Motor neuron (in vitro differentiated cells): ENCODE measurements around the gene TNIK. TPM values are rescaled to one million over a fixed set of nuclear protein-coding genes. Genes with fewer than 3 reads are reported as not detected.

Source experiments
- ATAC-seq, 8 experiments: fragments of 200-7000 bp; cut with Tn5 transposase; replicated peaks in 6 of 8; 2 replicates each; pipeline ENCODE4 v1.8.0; 2021; ENCODE audit warnings: mild to moderate bottlenecking in 8 of 8, moderate library complexity in 8 of 8
- H3K27ac ChIP-seq, 2 donors: fragments of 250-450 bp; sonication (Bioruptor Pico); 2 replicates each; pipeline ENCODE4 v1.9.0; 2021; ENCODE audit warnings: antibody characterized with exemption in 2 of 2, mild to moderate bottlenecking in 2 of 2, moderate library complexity in 1 of 2
- H3K4me1 ChIP-seq, 2 donors: fragments of 250-450 bp; sonication (Bioruptor Pico); replicated peaks in 1 of 2; 2 replicates each; pipeline ENCODE4 v1.6.1; 2021; ENCODE audit warnings: antibody characterized with exemption in 2 of 2, mild to moderate bottlenecking in 2 of 2, moderate library complexity in 1 of 2
- H3K4me3 ChIP-seq, 5 donors: fragments of 250-450 bp; sonication (Bioruptor Pico); 2 replicates each; pipeline ENCODE4 v1.9.0; 2021; ENCODE audit warnings: antibody characterized with exemption in 5 of 5, mild to moderate bottlenecking in 5 of 5, moderate library complexity in 4 of 5
- WGBS, 10 experiments: fragments of 450-650 bp; shearing (Covaris generic); methylation state at CpG; one replicate each; pipeline ENCODE4 v1.0.0; 2022; 5-methylcytosine and 5-hydroxymethylcytosine counted together
- in situ Hi-C, 9 experiments: fragments of 400-800 bp; cut with MboI; loops; one replicate each; pipeline ENCODE4 v1.15.0; 2021; ENCODE audit warnings: low sequenced_read_pairs in 9 of 9, low pct_unique_long_range_greater_than_20kb in 2 of 9; ENCODE audit not compliant: unreplicated experiment in 9 of 9
- total RNA-seq, 8 experiments: library from RNA; unstranded; fragments of 300-600 nt; gene quantifications; 2 replicates each; pipeline versions ENCODE4 v1.2.3 to v1.2.4, GENCODE V29; 2022

The TNIK gene
- total RNA-seq, 8 experiments from 2014 or later, result 0.87 to 76.5 (median 23.3) TPM

DNA sequence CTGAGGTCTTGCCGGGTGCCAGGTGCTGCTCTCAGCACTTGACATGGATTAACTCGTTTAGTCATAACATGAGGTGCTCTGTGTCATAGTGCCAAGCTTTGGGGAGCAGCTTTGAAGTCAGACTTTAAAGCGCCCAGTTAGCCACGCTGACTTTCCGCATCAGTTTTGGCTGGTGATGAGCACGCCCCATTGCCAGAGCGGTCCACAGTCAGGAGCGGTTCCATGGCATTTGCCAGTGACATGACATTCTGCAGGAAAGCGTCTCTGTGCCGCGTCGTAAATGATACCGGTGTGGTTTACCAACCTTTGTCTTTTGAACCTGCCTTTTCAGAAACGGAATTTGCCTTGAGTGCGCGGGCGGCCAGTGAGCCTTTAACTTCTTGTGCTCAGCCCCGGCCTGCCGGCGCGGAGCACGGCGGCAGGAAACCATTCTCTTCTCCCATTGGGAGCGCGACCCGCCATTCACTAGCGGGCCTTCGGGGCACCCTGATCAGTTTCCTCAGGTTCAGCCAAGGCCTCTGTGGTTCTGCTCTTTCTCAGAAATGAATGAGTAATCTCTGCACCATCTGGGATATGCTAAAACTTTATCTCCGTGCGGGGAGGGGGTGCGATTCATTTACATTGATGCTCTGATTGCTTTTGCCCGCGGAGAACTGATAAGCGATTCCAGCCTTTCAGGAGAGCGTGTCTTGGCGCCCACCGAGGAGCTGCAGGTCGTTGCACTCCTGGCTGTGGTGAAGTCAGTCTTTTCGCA is 432.0 kb downstream of the TNIK start:
- Histone ChIP-seq H3K4me3 (peak overlapping the region in 1 of 5 donors; percentile 13), H3K4me1 (no peaks in the 10 kb centered on the region), H3K27ac (no peak overlapping the region)
- in situ Hi-C loops, result no loop called here
- WGBS, 10 experiments, result 0 to 78% (median 36%) methylated on average over 1 to 25 of the region's 39 CpGs; no CpG with 5 or more reads in 1 of the 10 experiments
- peak in 7 of 8 experiments; percentile 16 to 96 (median 52) for ATAC-seq

DNA sequence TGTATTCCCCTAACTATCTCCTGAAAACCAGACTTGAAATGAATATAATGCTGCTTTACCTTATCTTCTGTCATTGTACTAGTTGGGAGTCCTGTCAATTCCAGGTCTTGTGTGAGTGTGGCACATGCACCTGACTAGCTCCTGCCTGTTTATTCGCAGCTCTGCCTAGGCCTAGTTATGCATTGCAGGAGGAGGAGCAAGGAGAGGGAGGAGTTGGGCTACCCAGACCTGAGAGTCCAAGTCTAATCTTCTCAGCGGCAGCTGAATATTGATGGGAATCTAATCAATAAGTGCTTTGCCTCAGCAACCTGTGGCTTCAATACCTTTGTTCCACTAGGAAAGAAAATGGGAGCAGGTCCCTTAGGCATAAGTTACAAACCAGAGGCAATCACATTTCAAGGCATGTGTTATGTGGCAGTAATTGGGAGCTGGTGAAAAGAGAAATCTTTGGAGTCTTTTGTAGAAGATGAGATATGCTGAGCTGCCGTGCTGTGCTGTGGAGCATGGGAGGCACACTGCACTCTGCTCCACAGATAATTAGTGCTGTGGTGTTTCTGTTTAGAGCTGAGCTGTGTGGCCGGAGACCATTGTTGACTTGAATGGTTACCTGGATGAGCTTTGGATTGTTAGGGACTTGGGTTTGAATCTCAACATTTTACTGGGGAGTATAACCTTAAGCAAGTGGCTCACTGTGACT is 433.5 kb downstream of the TNIK start, which contains the start of gene SLC2A2:
SLC2A2 (minus strand) TSS at position 124 of the 697 bp plus-strand sequence; CDS start at position 74, 50 bp downstream.
- Histone ChIP-seq H3K4me3 (no peak within 1 kb of the TSS), H3K27ac (no peak within 1 kb of the TSS), H3K4me1 (no peaks in the 10 kb centered on the region)
- in situ Hi-C loops, result no loop called here
- no peak for ATAC-seq
- WGBS, 10 experiments, result 79 to 100% (median 100%) methylated on average over 1 to 4 of the region's 4 CpGs; no CpG with 5 or more reads in 2 of the 10 experiments

DNA sequence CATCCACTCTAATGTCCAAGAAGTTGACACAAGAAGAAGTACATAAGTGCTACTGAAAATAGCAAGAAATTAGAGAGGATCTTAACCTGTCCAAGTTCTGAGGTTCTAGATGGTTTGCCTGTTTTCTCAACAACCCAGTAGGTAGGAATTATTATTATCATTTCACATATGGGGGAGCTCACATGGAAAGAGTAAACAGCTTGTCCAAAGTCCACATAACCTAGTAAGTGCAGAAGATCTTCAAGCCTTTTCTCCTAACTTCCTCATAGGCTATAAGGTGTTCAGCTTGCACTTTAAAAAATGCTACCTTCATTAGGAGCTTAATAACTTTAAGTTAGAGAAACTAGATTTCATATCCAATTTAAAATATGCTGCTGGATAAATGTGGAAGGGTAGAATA is 436.6 kb downstream of the TNIK start:
- no peak for ATAC-seq
- Histone ChIP-seq H3K27ac (no peak overlapping the region), H3K4me3 (no peak overlapping the region), H3K4me1 (no peaks in the 10 kb centered on the region)
- in situ Hi-C loops, result no loop called here

DNA sequence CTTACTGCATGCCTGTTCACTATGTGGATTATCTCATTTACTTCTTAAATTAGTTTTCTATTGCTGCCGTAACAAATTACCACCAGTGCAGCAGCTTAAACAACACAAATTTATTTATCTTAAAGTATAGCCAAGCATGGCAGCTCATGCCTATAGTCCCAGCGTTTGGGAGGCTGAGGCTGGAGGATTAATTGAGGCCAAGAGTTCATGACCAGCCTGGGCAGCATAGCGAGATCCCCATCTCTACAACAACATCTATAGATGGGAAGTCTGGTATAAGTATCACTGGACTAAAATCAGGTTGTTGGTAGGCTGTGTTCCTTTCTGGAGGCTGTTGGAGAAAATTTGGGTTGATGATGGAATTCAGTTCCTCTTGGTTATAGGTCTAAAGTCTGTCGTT is 438.8 kb downstream of the TNIK start:
- 17 to 95% (median 81%) methylated on average over 1 to 3 of the region's 4 CpGs; no CpG with 5 or more reads in 2 of the 10 experiments for WGBS, 10 experiments
- no peak overlapping the region for H3K27ac ChIP-seq
- no peak overlapping the region for H3K4me3 ChIP-seq
- in situ Hi-C loops, result no loop called here
- ATAC-seq, result no peak
- H3K4me1 ChIP-seq, result no peaks in the 10 kb centered on the region

DNA sequence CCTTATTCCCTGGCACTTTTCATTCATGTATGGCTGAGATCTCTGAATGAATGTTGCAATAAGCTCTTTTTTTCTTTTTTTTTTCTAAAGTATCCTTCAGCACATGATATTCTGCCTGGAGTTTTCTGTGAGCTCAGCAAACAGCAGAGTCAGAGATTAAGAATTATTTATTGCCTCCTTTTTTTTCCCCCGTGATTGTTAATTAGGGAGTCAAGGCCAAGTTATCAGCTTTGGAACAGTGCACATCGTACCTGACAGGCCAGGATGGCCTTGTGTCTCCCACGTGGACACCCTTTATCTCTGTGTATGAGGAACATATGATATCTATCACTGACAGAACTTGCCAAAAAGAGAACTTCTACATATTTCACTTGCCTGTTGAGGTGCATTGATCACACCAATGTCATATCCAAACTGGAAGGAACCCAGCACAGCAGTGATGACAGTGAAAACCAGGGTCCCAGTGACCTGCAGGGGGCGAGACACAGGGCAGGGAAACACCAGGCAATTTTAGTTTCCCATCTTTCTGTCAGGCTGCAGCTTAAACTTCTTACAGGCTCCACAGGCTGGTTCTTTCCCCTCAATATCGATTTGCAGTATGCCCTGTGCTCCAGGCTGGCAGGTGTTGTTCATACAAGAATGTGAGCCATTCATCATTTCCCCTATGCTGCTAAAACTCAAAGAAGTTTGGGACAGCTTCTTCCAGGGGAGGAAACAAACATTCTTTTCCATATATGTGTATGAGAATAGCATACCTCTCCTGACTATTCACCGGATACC is 441.9 kb downstream of the TNIK start:
- Histone ChIP-seq H3K4me3 (no peak overlapping the region), H3K4me1 (no peaks in the 10 kb centered on the region), H3K27ac (no peak overlapping the region)
- ATAC-seq, result no peak
- 29 to 86% (median 61%) methylated on average over 2 to 5 of the region's 6 CpGs; no CpG with 5 or more reads in 1 of the 10 experiments for WGBS, 10 experiments
- in situ Hi-C loops, result no loop called here

DNA sequence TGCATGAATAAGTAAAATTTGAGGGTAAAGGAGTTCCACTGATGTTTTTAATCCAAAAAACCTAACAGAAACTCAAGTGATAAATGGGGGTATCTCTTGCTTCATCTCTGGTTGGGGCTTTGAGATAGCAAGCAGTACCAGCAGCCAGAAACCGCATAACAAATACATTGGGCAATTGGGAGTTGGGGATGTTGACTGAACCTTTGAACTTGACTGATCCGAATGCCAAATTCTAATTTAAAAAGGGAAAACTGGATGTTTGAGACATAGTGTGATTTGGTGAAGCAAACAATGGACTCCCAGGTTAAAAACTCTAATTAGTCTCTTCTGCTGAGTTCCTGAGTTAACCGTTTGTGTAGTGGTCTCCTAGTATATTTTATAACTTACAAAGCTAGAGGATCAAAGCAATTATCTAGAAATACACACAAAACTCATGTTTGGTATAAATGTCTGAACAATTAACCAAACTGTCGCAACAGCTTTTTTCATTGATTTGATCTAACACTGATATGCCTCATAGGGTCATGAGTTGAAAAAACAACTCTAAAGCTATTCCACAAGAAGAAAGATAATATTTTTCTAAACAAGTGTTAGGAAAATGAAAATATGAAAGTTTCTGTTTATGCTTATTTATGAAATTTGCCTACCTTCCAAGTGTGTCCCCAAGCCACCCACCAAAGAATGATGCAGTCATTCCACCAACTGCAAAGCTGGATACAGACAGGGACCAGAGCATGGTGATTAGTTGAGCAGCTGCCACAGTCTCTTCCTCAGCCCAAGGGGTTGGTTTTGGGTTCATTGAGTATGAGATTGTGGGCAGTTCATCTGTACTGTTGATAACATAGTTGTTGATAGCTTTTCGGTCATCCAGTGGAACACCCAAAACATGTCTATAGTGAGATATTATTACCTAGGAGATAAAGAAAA is 446.1 kb downstream of the TNIK start:
- H3K27ac ChIP-seq, result no peak overlapping the region
- H3K4me3 ChIP-seq, result no peak overlapping the region
- H3K4me1 ChIP-seq, result no peaks in the 10 kb centered on the region
- no peak for ATAC-seq
- in situ Hi-C loops, result no loop called here
- WGBS, 10 experiments, result 66 to 100% (median 90%) methylated on average over 2 to 5 of the region's 5 CpGs; no CpG with 5 or more reads in 1 of the 10 experiments

DNA sequence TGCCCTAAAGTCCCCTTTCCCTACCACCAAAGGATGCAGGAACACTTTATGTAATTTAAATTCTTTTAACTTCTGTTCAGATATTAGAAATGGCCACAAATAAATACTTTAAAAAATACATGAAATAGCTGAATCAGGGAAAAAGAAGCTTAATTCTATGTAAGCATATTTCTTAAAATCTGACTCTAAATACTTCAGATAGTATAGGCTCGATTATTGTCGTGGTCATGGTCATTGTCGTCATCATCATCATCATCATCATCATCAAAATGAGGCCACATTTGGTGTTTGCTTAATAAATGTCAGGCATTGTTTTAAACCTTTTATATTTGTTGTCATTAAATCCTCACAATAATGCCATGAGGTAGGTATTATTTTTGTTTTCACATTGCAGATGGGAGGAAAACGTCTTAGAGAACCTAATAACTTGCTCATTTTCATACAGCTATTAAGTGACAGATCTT is 448.3 kb downstream of the TNIK start:
- H3K4me3 ChIP-seq, result no peak overlapping the region
- 48 to 100% (median 84%) methylated on average over 3 to 4 of the region's 4 CpGs for WGBS, 10 experiments
- ATAC-seq, result no peak
- no peak overlapping the region for H3K27ac ChIP-seq
- in situ Hi-C loops, result no loop called here
- H3K4me1 ChIP-seq, result no peaks in the 10 kb centered on the region
